ENCODE results near the gene ROS1.

DNA sequence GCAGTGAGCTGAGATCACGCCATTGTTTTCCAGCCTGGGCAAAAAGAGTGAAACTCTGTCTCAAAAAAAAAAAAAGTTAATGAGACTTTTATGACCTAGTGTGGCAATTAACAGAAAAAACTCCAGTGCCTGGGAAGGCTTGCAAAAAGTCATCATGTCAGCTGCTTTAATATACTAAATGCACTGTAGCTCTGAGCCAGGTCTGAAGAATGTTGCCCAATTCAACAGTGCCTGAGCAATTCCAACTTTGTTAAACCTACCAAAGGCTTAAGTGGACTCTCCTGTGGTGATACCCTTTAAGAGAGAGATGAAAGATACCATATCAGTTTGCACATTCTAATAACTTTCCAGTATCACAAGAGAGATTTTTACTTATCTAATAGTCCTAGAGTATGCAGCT lies 6.5 kb upstream of the ROS1 start:
- TF ChIP-seq CTCF (IDR thresholded peaks at IDR 0.05) (no peak), EP300 (IDR thresholded peaks at IDR 0.05) (no peak), POLR2AphosphoS5 (IDR thresholded peaks at IDR 0.05) (no peak), POLR2A (IDR thresholded peaks at IDR 0.05; ENCODE audit: low read depth) (no peak)
